GM12892 (cell line): ENCODE measurements around the gene RAB22A.

ENCODE experiments used
- POLR2A ChIP-seq: IDR thresholded peaks from 2 replicates; pipeline ENCODE4 v1.6.1; 2011; ENCODE audit warnings: low read depth, low read length, control low read depth
- POLR2AphosphoS5 ChIP-seq: IDR thresholded peaks from 2 replicates; pipeline ENCODE4 v1.6.1; 2011; ENCODE audit warnings: low read depth, low read length, control low read depth

- TF ChIP-seq POLR2A (peak; percentile 91), POLR2AphosphoS5 (0 out of 2 replicates have a peak, but pooled peaks have one; percentile 33)
Measured at GRCh38 chr20:58309591-58310290, at the start of gene RAB22A.
